GM12801 (cell line): ENCODE data around the gene GRIA2.

Experiments
- CTCF ChIP-seq: IDR thresholded peaks from one replicate; pipeline ENCODE4 v1.5.1; 2011; ENCODE audit warnings: control low read depth; ENCODE audit not compliant: insufficient read length; ENCODE audit errors: extremely low read depth

GRIA2 gene

DNA sequence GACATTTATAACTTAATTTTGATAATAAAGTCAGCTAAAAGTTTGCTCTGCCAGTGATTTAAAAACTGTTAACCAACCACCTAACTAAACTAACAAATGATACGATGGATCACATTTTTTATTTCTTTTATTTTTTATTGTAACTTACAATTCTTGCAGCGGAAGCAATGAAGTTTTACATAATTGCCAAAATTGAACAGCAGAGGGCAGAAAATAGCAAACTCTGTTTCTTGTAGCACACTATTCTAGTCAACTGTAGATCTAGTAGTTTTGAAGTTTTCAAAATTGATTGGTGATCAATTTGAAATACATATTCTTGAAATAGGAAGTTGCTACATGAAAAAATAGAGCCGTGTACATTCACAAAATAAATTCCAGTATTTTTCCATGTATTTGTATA, 2.8 kb upstream of the GRIA2 start:
- TF ChIP-seq CTCF: no peak

DNA sequence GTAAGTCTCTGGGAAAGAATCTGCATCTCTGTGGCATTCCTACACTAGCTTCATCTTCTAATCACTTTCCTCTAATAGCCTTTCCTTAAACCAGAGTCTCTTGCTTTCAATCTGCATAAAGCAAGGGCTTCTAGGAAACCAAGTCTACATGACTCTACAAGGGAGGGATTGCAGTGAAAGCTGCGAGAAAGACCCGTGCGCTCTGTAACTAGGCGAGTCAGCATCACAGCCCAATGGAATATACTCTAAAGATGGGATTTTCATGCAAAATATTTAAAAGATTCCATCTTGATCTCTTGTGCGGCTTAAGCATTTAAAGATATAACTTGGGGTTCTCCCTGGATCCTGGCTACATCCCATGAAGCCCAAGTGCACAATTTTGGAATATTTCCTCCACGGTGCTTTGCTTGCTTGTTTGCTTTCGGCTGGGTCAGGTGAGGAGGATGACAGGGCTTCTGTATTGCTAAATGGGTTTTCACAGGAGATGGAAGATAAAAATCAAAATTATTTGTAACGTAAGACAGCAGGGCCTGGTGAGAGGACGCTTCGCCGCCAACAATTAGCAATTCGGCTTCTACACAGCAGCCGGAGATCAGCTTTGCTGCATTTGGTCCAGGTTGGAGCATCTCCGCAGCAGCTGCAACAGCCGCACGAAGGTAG, 687 bp upstream of the GRIA2 start:
- TF ChIP-seq CTCF: no peak

DNA sequence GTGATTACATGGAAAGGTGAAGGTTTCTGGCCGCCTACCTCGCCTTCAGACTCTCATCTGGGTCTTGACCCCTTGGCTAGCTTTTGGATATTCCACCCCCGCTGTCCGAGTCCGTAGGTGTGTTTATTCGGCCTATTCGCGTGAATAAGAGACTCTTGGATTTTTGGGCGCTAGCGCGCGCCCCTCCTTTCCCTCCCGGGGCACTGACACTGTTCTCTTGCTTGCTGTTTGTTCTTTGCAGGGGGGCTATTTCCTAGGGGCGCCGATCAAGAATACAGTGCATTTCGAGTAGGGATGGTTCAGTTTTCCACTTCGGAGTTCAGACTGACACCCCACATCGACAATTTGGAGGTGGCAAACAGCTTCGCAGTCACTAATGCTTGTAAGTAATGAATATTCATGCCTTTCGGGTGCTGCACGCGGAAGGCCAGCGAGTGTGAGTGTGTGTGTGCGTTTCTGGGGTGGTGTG, 932 bp downstream of the GRIA2 start:
- no peak for TF ChIP-seq CTCF

- TF ChIP-seq CTCF: no peak
Measured at GRCh38 chr4:157221895-157222770, 1.6 kb downstream of the GRIA2 start.

DNA sequence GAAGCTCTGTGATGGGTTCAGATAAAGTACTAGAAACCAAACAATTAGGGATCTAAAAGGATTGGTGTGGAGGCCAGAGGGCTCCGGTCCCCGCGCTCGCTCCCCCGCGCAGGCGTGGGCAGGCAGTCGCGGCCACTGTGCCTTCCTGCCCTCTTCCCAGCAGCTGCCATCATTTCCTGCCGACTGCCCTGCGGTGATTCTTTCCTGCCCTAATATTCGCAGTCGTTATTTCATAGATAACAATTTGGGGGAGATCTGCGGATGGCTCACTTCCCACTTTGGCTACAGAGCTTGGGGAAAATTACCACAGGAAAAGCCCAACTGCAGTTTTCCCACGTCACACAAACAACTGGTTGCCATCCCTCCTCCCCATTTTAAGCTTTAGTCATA, 2.2 kb downstream of the GRIA2 start:
- no peak for TF ChIP-seq CTCF

GRCh38 chr4:157223456-157223855, 2.9 kb downstream of the GRIA2 start:
- no peak for TF ChIP-seq CTCF

- no peak for TF ChIP-seq CTCF
Measured at GRCh38 chr4:157225096-157225495, 4.6 kb downstream of the GRIA2 start.
